Measurements from ENCODE around the gene DLGAP1. TPM values are rescaled to one million over a fixed set of nuclear protein-coding genes. Genes with fewer than 3 reads are reported as not detected.
"Not testable (repeated sequence)": the region's sequence is repeated elsewhere in the genome, so short reads cannot be mapped to it uniquely, and the experiment has no call there.

DLGAP1 gene
- total RNA-seq, 4 donors from 2014 or later: 1.2 to 1.4 (median 1.4) TPM

GRCh38 chr18:3480827-3481573 lies 974.1 kb downstream of the DLGAP1 start:
- H3K36me3 ChIP-seq: no peaks in the 10 kb centered on the region
- no peaks in the 10 kb centered on the region for H3K4me1 ChIP-seq
- intact Hi-C loops (cut with DNase I): no loop called here
- H3K27ac ChIP-seq (replicated peaks in 1 of 4): no peak overlapping the region
- WGBS: 94% methylated on average over 5 of the region's 5 CpGs
- no peaks in the 10 kb centered on the region for H3K27me3 ChIP-seq
- no peak for TF ChIP-seq POLR2AphosphoS5 (IDR thresholded peaks at IDR 0.05)
- TF ChIP-seq CTCF (IDR thresholded peaks at IDR 0.05): no peak
- TF ChIP-seq POLR2A (IDR thresholded peaks at IDR 0.05; ENCODE audit: low read depth): no peak
- TF ChIP-seq EP300 (IDR thresholded peaks at IDR 0.05): no peak
- H3K4me3 ChIP-seq: no peak overlapping the region
- H3K9me3 ChIP-seq: no peaks in the 10 kb centered on the region
- peak; percentile 81 for DNase-seq (ENCODE audit: extremely low spot score)

- no peaks in the 10 kb centered on the region for H3K4me1 ChIP-seq
- no peak overlapping the region for H3K4me3 ChIP-seq
- H3K36me3 ChIP-seq: no peaks in the 10 kb centered on the region
- TF ChIP-seq EP300 (IDR thresholded peaks at IDR 0.05) (no peak), POLR2AphosphoS5 (IDR thresholded peaks at IDR 0.05) (no peak), CTCF (IDR thresholded peaks at IDR 0.05) (no peak), POLR2A (IDR thresholded peaks at IDR 0.05; ENCODE audit: low read depth) (no peak)
- WGBS: 81% methylated on average over 5 of the region's 5 CpGs
- DNase-seq (ENCODE audit: extremely low spot score): peak; percentile 74
- no peaks in the 10 kb centered on the region for H3K27me3 ChIP-seq
- no peaks in the 10 kb centered on the region for H3K9me3 ChIP-seq
- H3K27ac ChIP-seq (replicated peaks in 1 of 4): no peak overlapping the region
- intact Hi-C loops (cut with DNase I): no loop called here
Observed at GRCh38 chr18:3479978-3480509, 975.1 kb downstream of the DLGAP1 start.

GRCh38 chr18:3478262-3478978 lies 976.7 kb downstream of the DLGAP1 start:
- Histone ChIP-seq H3K27me3 (no peaks in the 10 kb centered on the region), H3K9me3 (no peaks in the 10 kb centered on the region), H3K4me1 (no peaks in the 10 kb centered on the region), H3K4me3 (no peak overlapping the region), H3K36me3 (no peaks in the 10 kb centered on the region), H3K27ac (replicated peaks in 1 of 4) (no peak overlapping the region)
- 95% methylated on average over 8 of the region's 8 CpGs for WGBS
- intact Hi-C loops (cut with DNase I): no loop called here
- DNase-seq (ENCODE audit: extremely low spot score): peak; percentile 72
- no peak for TF ChIP-seq POLR2A (IDR thresholded peaks at IDR 0.05; ENCODE audit: low read depth)
- no peak for TF ChIP-seq EP300 (IDR thresholded peaks at IDR 0.05)
- no peak for TF ChIP-seq POLR2AphosphoS5 (IDR thresholded peaks at IDR 0.05)
- no peak for TF ChIP-seq CTCF (IDR thresholded peaks at IDR 0.05)

GRCh38 chr18:3472681-3473544 lies 982.2 kb downstream of the DLGAP1 start:
- TF ChIP-seq POLR2AphosphoS5 (IDR thresholded peaks at IDR 0.05) (no peak), EP300 (IDR thresholded peaks at IDR 0.05) (no peak), CTCF (IDR thresholded peaks at IDR 0.05) (no peak), POLR2A (IDR thresholded peaks at IDR 0.05; ENCODE audit: low read depth) (no peak)
- 93% methylated on average over 18 of the region's 18 CpGs for WGBS
- intact Hi-C loops (cut with DNase I): no loop called here
- Histone ChIP-seq H3K4me1 (no peaks in the 10 kb centered on the region), H3K9me3 (no peaks in the 10 kb centered on the region), H3K27ac (replicated peaks in 1 of 4) (no peak overlapping the region), H3K36me3 (no peaks in the 10 kb centered on the region), H3K27me3 (no peaks in the 10 kb centered on the region), H3K4me3 (no peak overlapping the region)
- DNase-seq (ENCODE audit: extremely low spot score): peak; percentile 91

- 92% methylated on average over 3 of the region's 3 CpGs for WGBS
- H3K27ac ChIP-seq (replicated peaks in 1 of 4); H3K36me3 ChIP-seq; intact Hi-C loops (cut with DNase I); H3K4me1 ChIP-seq; H3K9me3 ChIP-seq; H3K27me3 ChIP-seq; H3K4me3 ChIP-seq: not testable (repeated sequence)
- peak; percentile 42 for DNase-seq (ENCODE audit: extremely low spot score)
Observed at GRCh38 chr18:3472121-3472520, 983.0 kb downstream of the DLGAP1 start.
